ENCODE data around the gene CDC25B. TPM values are rescaled to one million over a fixed set of nuclear protein-coding genes. Genes with fewer than 3 reads are reported as not detected.

The CDC25B gene
- total and polyA plus RNA-seq, 2 donors (not counting 3 experiments of a cell fraction or from before 2014, with no cell fraction given), result 46.7 to 76.5 TPM

- FAIRE-seq (no peak), DNase-seq (ENCODE audit: low read depth, low spot score) (no peak)
- POLR2A ChIA-PET, result interaction anchor here (1.0 kb wide), 1 partner anchor 22 kb away, joined by 4 read pairs; the partner anchor contains the start of gene AP5S1
- Histone ChIP-seq H3K27ac (ENCODE audit: insufficient read depth, low read depth, low read length) (no peak overlapping the region), H2AFZ (ENCODE audit: low read depth, low read length) (no peak overlapping the region), H3K36me3 (ENCODE audit: control insufficient read depth in 2 of 2, extremely low read depth in 1 of 2, insufficient read depth in 2 of 2, low read length in 2 of 2) (no peaks in the 10 kb centered on the region), H3K27me3 (ENCODE audit: control insufficient read depth in 2 of 2, insufficient read depth in 2 of 2, low read length in 2 of 2) (no peaks in the 10 kb centered on the region), H3K9ac (replicated peaks; ENCODE audit: extremely low read depth, insufficient read depth, low read length) (no peak overlapping the region), H3K4me2 (ENCODE audit: insufficient read depth, low read length) (no peak overlapping the region), H3K4me1 (ENCODE audit: control insufficient read depth, extremely low read depth, insufficient read depth, low read length) (peaks cover 9% of the 10 kb centered on the region), H3K4me3 (replicated peaks in 1 of 3; ENCODE audit: insufficient read depth in 1 of 3, low read depth in 1 of 3, low read length in 3 of 3) (no peak overlapping the region), H3K9me3 (replicated peaks; ENCODE audit: control insufficient read depth, insufficient read depth, low read length) (no peaks in the 10 kb centered on the region), H4K20me1 (replicated peaks; ENCODE audit: control insufficient read depth, extremely low read depth, insufficient read depth, low read length) (no peaks in the 10 kb centered on the region), H3K9me1 (replicated peaks; ENCODE audit: control insufficient read depth, extremely low read depth, insufficient read depth, low read length) (no peaks in the 10 kb centered on the region), H3K79me2 (ENCODE audit: control insufficient read depth, insufficient read depth, low read length) (peaks cover 7% of the 10 kb centered on the region)
- intact Hi-C loops (cut with micrococcal nuclease) (no loop called here), dilution Hi-C loops (cut with MboI; ENCODE audit: extremely low pct_ligation_motif_present, low sequenced_read_pairs) (no loop called here)
- no peak for TF ChIP-seq EZH2 (IDR thresholded peaks at IDR 0.05; ENCODE audit: borderline replicate concordance, low read depth, low read length, severe bottlenecking)
- no peak for TF ChIP-seq GATA2 (IDR thresholded peaks at IDR 0.05; ENCODE audit: insufficient read depth, insufficient read length, low read depth, low read length)
- TF ChIP-seq MAX (IDR thresholded peaks at IDR 0.05; ENCODE audit: insufficient read depth, insufficient read length), result no peak
- no peak for TF ChIP-seq POLR2AphosphoS5 (IDR thresholded peaks at IDR 0.05; ENCODE audit: insufficient read depth, low read depth, low read length)
- no peak for TF ChIP-seq MYC (IDR thresholded peaks at IDR 0.05; ENCODE audit: low read depth, low read length)
- TF ChIP-seq CTCF (IDR thresholded peaks at IDR 0.05; ENCODE audit: extremely low read depth in 1 of 2, insufficient read depth in 1 of 2, low read depth in 1 of 2, low read length in 2 of 2), result no peak
- CTCF ChIA-PET, result interaction anchor here (1.5 kb wide), 1 partner anchor 13 kb away, joined by 6 read pairs; no protein-coding TSS in a partner anchor
- no TSS peak for BruUV-seq (replicated peaks)
These were observed 46.3 kb downstream of the CDC25B start for GRCh38 chr20:3842348-3842930.
